Pancreas (tissue), 10 donors: ENCODE results near the gene SURF1. TPM values are rescaled to one million over a fixed set of nuclear protein-coding genes. Genes with fewer than 3 reads are reported as not detected.

Experiments used
- ATAC-seq, 4 donors: fragments of 200-7000 bp; cut with Tn5 transposase; one replicate each; pipeline versions ENCODE4 v1.8.0 to v1.9.1; 2020; ENCODE audit warnings: mild to moderate bottlenecking in 4 of 4, moderate library complexity in 4 of 4
- DNase-seq, 6 donors: peaks; one replicate each; pipeline ENCODE4 v3.0.0-alpha.2; 2020
- FAIRE-seq: peaks from 2 replicates; lab custom pipeline; 2012; peaks lifted over from hg19 to GRCh38; lab: Jason Lieb, UNC
- H3K27ac ChIP-seq, 4 donors: fragments of 200-600 bp; sonication (generic); 1 replicate in 3 of 4; 2 replicates in 1 of 4; pipeline versions ENCODE4 v1.5.0 to v1.8.0; 2020
- H3K27me3 ChIP-seq, 4 donors: fragments of 200-600 bp; one replicate each; pipeline ENCODE4 v1.8.0; 2021
- H3K36me3 ChIP-seq, 3 donors: fragments of 200-600 bp; sonication (generic) in 1 of 3; one replicate each; pipeline versions ENCODE4 v1.5.0 to v1.8.0; 2020 to 2021
- H3K4me1 ChIP-seq, 3 donors: fragments of 200-600 bp; one replicate each; pipeline ENCODE4 v1.8.0; 2021
- H3K4me3 ChIP-seq, 4 donors: fragments of 200-600 bp; sonication (generic) in 2 of 4; one replicate each; pipeline versions ENCODE4 v1.5.0 to v1.8.0; 2020 to 2021
- H3K9me3 ChIP-seq, 4 donors: fragments of 200-600 bp; one replicate each; pipeline ENCODE4 v1.8.0; 2021
- WGBS, 2 donors: extraction: QIAGEN DNeasy Blood & Tissue Kit; methylation state at CpG; one replicate each; pipeline ENCODE4 v1.1.7; 2013; 5-methylcytosine and 5-hydroxymethylcytosine counted together
- intact Hi-C, 3 donors: fragments of 100-400 bp; cut with DNase I; formaldehyde crosslinking; loops; one replicate each; pipeline versions ENCODE4 v1.11.1 to v1.14.2; 2022
- polyA plus RNA-seq, 2 donors: library from polyadenylated mRNA; stranded (reverse); fragments of 200-250 nt; gene quantifications; one replicate each; pipeline ENCODE4 v1.2.3, GENCODE V29; 2013
- total RNA-seq, 6 donors: library from RNA; stranded (reverse); fragmentation: NEBNext Ultra II Directional in 4 of 6; extraction: Animal tissue kit (Norgen Biotek cat#: 25700) in 4 of 6; gene quantifications; one replicate each; pipeline versions ENCODE4 v1.2.1 to v1.2.4, GENCODE V29; 2021 to 2023
- TF ChIP-seq, protein P1 (sequence below), 4 donors: fragments of 200-600 bp; sonication (generic) in 3 of 4; IDR thresholded peaks; one replicate each; pipeline versions ENCODE4 v1.5.0 to v1.8.0; 2021; ENCODE audit warnings: antibody characterized with exemption in 4 of 4
- donor health status: healthy with polysubstance abuse.
- donor health status: DM: no; HTN: no; CAD: no; lungs with moderate emphysema.
- donor health status: DM: no; HTN: no; CAD: no.
- donor health status: control.
- donor health status: control.
- donor health status: Bipolar disorder and iron deficiency.
- donor health status: DM: yes; HTN: yes; CAD: no.
- donor health status: DM: no; HTN: no; CAD: no.
- donor health status: DM: no; HTN: no; CAD: no.
- donor health status: DM: yes; HTN: yes; CAD: no.

SURF1 gene
- total and polyA plus RNA-seq, 8 donors = 33.6 to 73.9 (median 39.8) TPM

DNA sequence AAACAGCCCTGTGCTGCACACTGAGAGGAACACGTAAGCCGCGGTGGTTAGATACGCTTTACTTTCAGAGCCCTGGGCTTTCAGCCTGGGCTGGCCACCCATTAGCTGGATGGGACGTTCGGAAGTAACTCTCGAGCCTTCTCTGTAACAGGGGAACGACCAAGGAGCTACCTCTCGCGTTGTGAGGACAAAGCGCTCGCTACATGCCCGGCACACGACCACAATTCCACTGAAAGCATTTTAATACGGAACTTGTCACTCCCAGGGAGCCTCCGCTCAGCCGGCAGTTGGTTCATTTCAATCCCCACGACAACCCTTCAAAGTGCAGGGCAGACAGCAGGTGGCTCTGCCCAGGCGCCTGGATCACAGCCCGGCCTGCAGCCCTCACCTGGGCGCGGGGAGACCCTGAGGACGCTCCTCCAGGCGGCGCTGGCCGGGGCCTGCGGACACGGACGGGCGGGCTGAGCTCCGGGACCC, 368 bp downstream of the SURF1 start:
- Histone ChIP-seq H3K27ac (peak overlapping the region; percentile 37 to 53 (median 46)), H3K9me3 (no peaks in the 10 kb centered on the region), H3K4me1 (peaks cover 7 to 17% (median 17%) of the 10 kb centered on the region in 3 donors), H3K36me3 (peaks cover 4 to 20% (median 16%) of the 10 kb centered on the region in 3 donors), H3K27me3 (no peaks in the 10 kb centered on the region), H3K4me3 (peak overlapping the region; percentile 81 to 95 (median 88))
- 0 to 1% methylated on average over 23 to 31 of the region's 31 CpGs for WGBS, 2 donors
- DNase-seq = no peak
- FAIRE-seq = no peak
- intact Hi-C loops = loop anchor here in 1 of 3 donors (10.0 kb wide), 1 partner anchor 311 kb away; no protein-coding TSS in a partner anchor
- ATAC-seq = peak in 3 of 4 donors; percentile 6 to 43 (median 7)
- TF ChIP-seq, protein P1, sequence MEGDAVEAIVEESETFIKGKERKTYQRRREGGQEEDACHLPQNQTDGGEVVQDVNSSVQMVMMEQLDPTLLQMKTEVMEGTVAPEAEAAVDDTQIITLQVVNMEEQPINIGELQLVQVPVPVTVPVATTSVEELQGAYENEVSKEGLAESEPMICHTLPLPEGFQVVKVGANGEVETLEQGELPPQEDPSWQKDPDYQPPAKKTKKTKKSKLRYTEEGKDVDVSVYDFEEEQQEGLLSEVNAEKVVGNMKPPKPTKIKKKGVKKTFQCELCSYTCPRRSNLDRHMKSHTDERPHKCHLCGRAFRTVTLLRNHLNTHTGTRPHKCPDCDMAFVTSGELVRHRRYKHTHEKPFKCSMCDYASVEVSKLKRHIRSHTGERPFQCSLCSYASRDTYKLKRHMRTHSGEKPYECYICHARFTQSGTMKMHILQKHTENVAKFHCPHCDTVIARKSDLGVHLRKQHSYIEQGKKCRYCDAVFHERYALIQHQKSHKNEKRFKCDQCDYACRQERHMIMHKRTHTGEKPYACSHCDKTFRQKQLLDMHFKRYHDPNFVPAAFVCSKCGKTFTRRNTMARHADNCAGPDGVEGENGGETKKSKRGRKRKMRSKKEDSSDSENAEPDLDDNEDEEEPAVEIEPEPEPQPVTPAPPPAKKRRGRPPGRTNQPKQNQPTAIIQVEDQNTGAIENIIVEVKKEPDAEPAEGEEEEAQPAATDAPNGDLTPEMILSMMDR (IDR thresholded peaks at IDR 0.05) = no peak

DNA sequence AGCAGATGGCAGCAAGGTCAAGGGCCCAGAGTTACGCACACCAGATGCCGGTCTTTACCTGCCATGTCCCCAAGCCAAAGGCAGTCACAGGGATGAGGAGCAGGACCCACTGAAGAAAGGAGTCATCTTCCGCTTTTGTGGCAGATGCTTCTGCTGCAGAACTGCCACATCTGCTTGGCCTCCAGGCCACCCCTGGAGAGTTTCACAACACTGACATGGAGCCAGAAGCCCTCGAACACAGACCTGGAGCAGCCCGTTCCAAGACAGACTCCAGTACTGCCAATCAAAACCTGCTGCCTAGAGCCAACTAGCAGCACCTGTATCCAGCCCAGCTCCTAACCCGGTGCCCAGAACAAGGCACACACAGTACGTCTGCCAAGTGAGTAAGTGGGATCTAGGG, 1.5 kb downstream of the SURF1 start:
- Histone ChIP-seq H3K36me3 (peaks cover 13 to 31% (median 28%) of the 10 kb centered on the region in 3 donors), H3K9me3 (no peaks in the 10 kb centered on the region), H3K4me1 (peaks cover 8 to 21% (median 17%) of the 10 kb centered on the region in 3 donors), H3K27ac (no peak overlapping the region), H3K4me3 (no peak overlapping the region), H3K27me3 (no peaks in the 10 kb centered on the region)
- 62 to 76% methylated on average over 7 of the region's 7 CpGs for WGBS, 2 donors
- TF ChIP-seq, protein P1 (IDR thresholded peaks at IDR 0.05) = no peak
- DNase-seq (no peak), FAIRE-seq (no peak), ATAC-seq (no peak)
- intact Hi-C loops = loop anchor here in 1 of 3 donors (10.0 kb wide), 1 partner anchor 310 kb away; no protein-coding TSS in a partner anchor

DNA sequence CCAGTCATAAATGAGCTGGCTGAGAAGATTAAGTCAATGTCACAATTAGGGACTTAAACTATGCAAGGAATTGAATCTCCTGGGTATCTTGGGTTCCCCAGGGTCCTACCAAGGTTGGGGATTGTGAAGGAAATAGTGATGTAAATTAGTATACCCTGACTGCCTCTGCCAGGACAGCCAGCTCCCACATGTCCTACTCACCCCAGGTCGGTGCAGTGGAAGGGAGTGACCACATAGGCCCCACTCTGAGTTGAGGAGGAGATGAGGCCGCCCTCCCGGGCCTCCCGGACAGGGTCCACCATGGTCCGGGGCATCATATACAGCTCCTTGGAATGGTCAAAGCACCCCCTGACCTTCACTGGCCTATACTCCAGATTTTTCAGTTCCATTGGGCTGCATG, 2.7 kb downstream of the SURF1 start:
- Histone ChIP-seq H3K9me3 (no peaks in the 10 kb centered on the region), H3K36me3 (peaks cover 13 to 38% (median 32%) of the 10 kb centered on the region in 3 donors), H3K27me3 (no peaks in the 10 kb centered on the region), H3K4me3 (no peak overlapping the region), H3K27ac (no peak overlapping the region), H3K4me1 (peaks cover 15 to 28% (median 17%) of the 10 kb centered on the region in 3 donors)
- intact Hi-C loops = loop anchor here in 1 of 3 donors (10.0 kb wide), 1 partner anchor 309 kb away; no protein-coding TSS in a partner anchor
- no peak for FAIRE-seq
- WGBS, 2 donors = 84 to 92% methylated on average over 5 of the region's 5 CpGs
- ATAC-seq = no peak
- TF ChIP-seq, protein P1 (IDR thresholded peaks at IDR 0.05) = no peak
- DNase-seq = no peak

DNA sequence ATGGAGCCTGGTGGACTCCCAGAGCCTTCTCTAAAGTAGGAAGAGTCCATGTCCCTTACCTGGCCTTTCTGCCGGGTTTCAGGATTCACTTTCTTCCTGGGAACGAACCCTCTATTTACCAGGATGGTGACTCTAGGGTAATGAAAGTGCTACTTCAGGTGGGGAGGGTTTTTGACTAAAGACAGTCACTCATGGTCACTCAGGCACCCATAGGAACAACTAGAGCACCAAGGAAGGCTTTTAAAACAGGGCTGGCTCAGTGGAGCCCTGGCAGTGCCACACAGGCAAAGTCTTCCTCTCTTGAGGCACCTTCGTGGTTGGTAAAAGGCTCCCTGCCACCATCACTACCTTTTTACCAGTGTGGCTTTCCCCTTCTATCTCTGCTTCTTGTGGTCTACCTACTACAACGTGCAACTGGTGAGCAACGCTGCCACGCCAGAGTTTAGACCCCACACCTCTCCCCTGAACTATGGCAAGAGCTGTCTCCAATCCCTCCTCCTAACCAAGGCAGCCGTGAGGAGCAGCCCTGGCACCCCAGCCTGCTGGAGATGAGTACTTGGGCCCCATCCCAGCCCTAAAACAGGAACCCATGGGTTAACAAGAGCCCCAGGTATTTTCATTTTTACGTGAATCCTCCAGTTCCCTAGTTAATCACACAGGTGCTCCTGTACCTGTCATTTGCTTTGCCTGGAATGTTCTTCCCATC, 3.5 kb downstream of the SURF1 start:
- Histone ChIP-seq H3K27ac (no peak overlapping the region), H3K36me3 (peaks cover 13 to 38% (median 32%) of the 10 kb centered on the region in 3 donors), H3K4me1 (peaks cover 15 to 27% (median 17%) of the 10 kb centered on the region in 3 donors), H3K4me3 (no peak overlapping the region), H3K27me3 (no peaks in the 10 kb centered on the region), H3K9me3 (no peaks in the 10 kb centered on the region)
- no peak for FAIRE-seq
- intact Hi-C loops = loop anchor here in 1 of 3 donors (10.0 kb wide), 1 partner anchor 308 kb away; no protein-coding TSS in a partner anchor
- peak in 1 of 6 donors; percentile 51 for DNase-seq
- WGBS, 2 donors = 66 to 69% methylated on average over 8 of the region's 8 CpGs
- TF ChIP-seq, protein P1 (IDR thresholded peaks at IDR 0.05) = no peak
- ATAC-seq = no peak
